K562 (cell line): Measurements from ENCODE around the gene CASKIN1. TPM values are rescaled to one million over a fixed set of nuclear protein-coding genes. Genes with fewer than 3 reads are reported as not detected.

Experiments used
- CCNT2 ChIP-seq: IDR thresholded peaks from 2 replicates; pipeline ENCODE4 v1.6.1; 2011; ENCODE audit warnings: borderline replicate concordance, low read depth, mild to moderate bottlenecking, moderate library complexity, mixed read lengths, low read length; ENCODE audit not compliant: insufficient read length; ENCODE audit errors: extremely low read depth
- CREB3 ChIP-seq: fragments of 450-650 bp; conservative IDR thresholded peaks from 2 replicates; pipeline ENCODE4 v1.6.1; 2016; ENCODE audit warnings: missing genetic modification characterization, low read depth, mild to moderate bottlenecking, missing compliant biosample characterization, moderate library complexity
- CSDE1 ChIP-seq, 2 experiments: fragments of 450-650 bp; IDR thresholded peaks; 2 replicates each; pipeline ENCODE4 v1.6.1; 2016; ENCODE audit warnings: mild to moderate bottlenecking in 1 of 2
- ESRRA ChIP-seq: fragments of 450-650 bp; IDR thresholded peaks from 2 replicates; pipeline ENCODE4 v1.6.1; 2014; ENCODE audit warnings: low read depth, mild to moderate bottlenecking, moderate library complexity, borderline replicate concordance
- HDAC6 ChIP-seq: IDR thresholded peaks from 2 replicates; pipeline ENCODE4 v1.6.1; 2012; ENCODE audit warnings: low read depth, mild to moderate bottlenecking, control low read depth, inconsistent platforms, low read length, moderate library complexity
- KAT2B ChIP-seq: IDR thresholded peaks from one replicate; pipeline ENCODE4 v1.6.1; 2012; ENCODE audit warnings: low read depth, mild to moderate bottlenecking, control low read depth, inconsistent platforms, low read length, moderate library complexity
- KDM4B ChIP-seq, 2 experiments: fragments of 450-650 bp in 1 of 2; sonication (generic) in 1 of 2; IDR thresholded peaks; 2 replicates each; pipeline ENCODE4 v1.6.1; 2016 to 2017; ENCODE audit warnings: borderline replicate concordance in 2 of 2, antibody characterized with exemption in 1 of 2, low read depth in 1 of 2, mild to moderate bottlenecking in 1 of 2
- THRB ChIP-seq: fragments of 450-650 bp; formaldehyde crosslinking; conservative IDR thresholded peaks from 2 replicates; pipeline ENCODE4 v1.4.0; 2022; ENCODE audit warnings: mild to moderate bottlenecking, missing genetic modification characterization
- ZBTB11 ChIP-seq, 3 experiments: fragments of 200-800 bp in 1 of 3; fragments of 250-450 bp in 1 of 3; fragments of 450-650 bp in 1 of 3; sonication (Bioruptor Pico) in 1 of 3; sonication (Bioruptor generic) in 1 of 3; formaldehyde crosslinking in 1 of 3; IDR thresholded peaks; 2 replicates each; pipeline versions ENCODE4 v1.6.1 to v1.8.0; 2016 to 2022; ENCODE audit warnings: mild to moderate bottlenecking in 2 of 3, missing genetic modification characterization in 2 of 3, missing compliant biosample characterization in 1 of 3, moderate library complexity in 1 of 3
- ZBTB33 ChIP-seq: sonication (generic); formaldehyde crosslinking; IDR thresholded peaks from 2 replicates; pipeline ENCODE4 v1.8.1; 2023; ENCODE audit warnings: mild to moderate bottlenecking, missing genetic modification reagents
- ZC3H4 ChIP-seq: sonication (generic); formaldehyde crosslinking; IDR thresholded peaks from 2 replicates; pipeline ENCODE4 v1.9.0; 2021; ENCODE audit warnings: missing genetic modification reagents, borderline replicate concordance
- ZNF311 ChIP-seq: fragments of 250-450 bp; sonication (Bioruptor Pico); IDR thresholded peaks from 2 replicates; pipeline ENCODE4 v1.4.0; 2020; ENCODE audit warnings: mild to moderate bottlenecking, moderate library complexity
- ZNF449 ChIP-seq: fragments of 250-450 bp; sonication (Bioruptor Pico); IDR thresholded peaks from 2 replicates; pipeline ENCODE4 v1.8.0; 2022; ENCODE audit warnings: moderate library complexity, mild to moderate bottlenecking, inconsistent platforms
- ZNF76 ChIP-seq: fragments of 250-450 bp; sonication (Bioruptor Pico); IDR thresholded peaks from 2 replicates; pipeline ENCODE4 v1.4.0; 2020; ENCODE audit warnings: mild to moderate bottlenecking, moderate library complexity, borderline replicate concordance
- ZNF764 ChIP-seq: fragments of 250-450 bp; sonication (Bioruptor Pico); IDR thresholded peaks from 2 replicates; pipeline ENCODE4 v1.4.0; 2020; ENCODE audit warnings: low read depth, mild to moderate bottlenecking, moderate library complexity
- polyA plus RNA-seq, 8 experiments: library from polyadenylated mRNA; depleted of rRNA in 4 of 8; stranded (reverse) in 5 of 8; unstranded in 3 of 8; fragments of >200 nt; fragmentation: Nextera tagmentation in 2 of 8; fragmentation: Illumina TruSeq in 1 of 8; extraction: Ambion mirVana in 2 of 8; extraction: Trizol in 1 of 8; gene quantifications; 2 replicates each; pipeline versions ENCODE4 v1.2.1 to v1.2.3, GENCODE V29; 2011 to 2014; ENCODE audit warnings: inconsistent platforms in 1 of 8, missing spikeins in 1 of 8
- total RNA-seq, 7 experiments: library from RNA; depleted of rRNA in 6 of 7; stranded (reverse); fragments of >200 nt in 6 of 7; fragmentation: Illumina TruSeq in 2 of 7; extraction: Trizol in 2 of 7; gene quantifications; 2 replicates each; pipeline versions ENCODE4 v1.2.1 to v1.2.3, GENCODE V29; 2011 to 2021; ENCODE audit warnings: low replicate concordance in 1 of 7

The CASKIN1 gene
- total and polyA plus RNA-seq, 9 of the 15 experiments (the other 6 are each of a cell fraction or from before 2014, with no cell fraction given), result 0.15 to 4.5 (median 1.5) TPM; not detected in 2

- no peak for TF ChIP-seq ZBTB11 (CRISPR knock-in tag; IDR thresholded peaks at IDR 0.05)
- no peak for TF ChIP-seq ZNF449 (CRISPR knock-in tag)
- TF ChIP-seq CREB3 (tag), result no peak
- TF ChIP-seq KDM4B (IDR thresholded peaks at IDR 0.05; ENCODE audit: borderline replicate concordance in 2 of 2, low read depth in 1 of 2), result no peak
- TF ChIP-seq HDAC6, result no peak
- TF ChIP-seq CSDE1 (IDR thresholded peaks at IDR 0.05), result peak in 1 of 2 experiments; percentile 96; a peak in 2 of 4 replicates
- TF ChIP-seq KAT2B, result no peak
- no peak; the same call in 1 of the 2 replicates for TF ChIP-seq ESRRA
- TF ChIP-seq THRB (CRISPR knock-in tag), result no peak
- no peak for TF ChIP-seq ZNF311 (CRISPR knock-in tag)
- TF ChIP-seq CCNT2, result peak; percentile 42
- TF ChIP-seq ZNF764, result no peak
- TF ChIP-seq ZBTB33 (CRISPR knock-in tag), result no peak
- no peak for TF ChIP-seq ZNF76 (CRISPR knock-in tag)
- TF ChIP-seq ZC3H4, result no peak
These were observed 27.0 kb upstream of the CASKIN1 start, which contains the start of gene E4F1 (continued) for GRCh38 chr16:2223221-2223941.
